Epithelial cell of esophagus (primary cell): Measurements from ENCODE around the gene MYO18B.

Experiments used
- DNase-seq: peaks from one replicate; pipeline ENCODE4 v3.0.0; 2010; ENCODE audit warnings: low read depth
- H3K4me3 ChIP-seq: 2 replicates; pipeline ENCODE4 v1.5.1; 2011; ENCODE audit warnings: mild to moderate bottlenecking, low read length, control low read depth
- CTCF ChIP-seq: IDR thresholded peaks from 2 replicates; pipeline ENCODE4 v1.5.1; 2011; ENCODE audit warnings: low read depth, mild to moderate bottlenecking, low read length, control low read depth, inconsistent platforms; ENCODE audit not compliant: insufficient read depth; ENCODE audit errors: missing control alignments

MYO18B gene

GRCh38 chr22:26047920-26048319 is 305.9 kb downstream of the MYO18B start:
- no peak overlapping the region for H3K4me3 ChIP-seq

GRCh38 chr22:26050079-26050478 is 308.1 kb downstream of the MYO18B start:
- no peak for DNase-seq
- no peak overlapping the region for H3K4me3 ChIP-seq
- TF ChIP-seq CTCF, result no peak

More at GRCh38 chr22:26047920-26048319, 305.9 kb downstream of the MYO18B start:
- no peak for TF ChIP-seq CTCF
- no peak for DNase-seq

- no peak for DNase-seq
- H3K4me3 ChIP-seq, result no peak overlapping the region
Observed at GRCh38 chr22:26053737-26054316, 311.8 kb downstream of the MYO18B start.

GRCh38 chr22:26054841-26055605 is 313.0 kb downstream of the MYO18B start:
- DNase-seq, result no peak
- no peak for TF ChIP-seq CTCF
- H3K4me3 ChIP-seq, result no peak overlapping the region

More at GRCh38 chr22:26053737-26054316, 311.8 kb downstream of the MYO18B start:
- TF ChIP-seq CTCF, result no peak

GRCh38 chr22:26055693-26056092 is 313.7 kb downstream of the MYO18B start:
- no peak for DNase-seq
- no peak overlapping the region for H3K4me3 ChIP-seq
- no peak for TF ChIP-seq CTCF

GRCh38 chr22:26056455-26057200 is 314.6 kb downstream of the MYO18B start:
- no peak for TF ChIP-seq CTCF
- no peak overlapping the region for H3K4me3 ChIP-seq
- DNase-seq, result no peak
